H9 (cell line): ENCODE data around the gene EPB41L2. TPM values are rescaled to one million over a fixed set of nuclear protein-coding genes. Genes with fewer than 3 reads are reported as not detected.

ENCODE experiments used
- DNase-seq: peaks from one replicate; pipeline ENCODE4 v3.0.0-alpha.2; 2017
- H2AFZ ChIP-seq: one replicate; pipeline ENCODE4 v1.6.1; 2013; ENCODE audit warnings: mild to moderate bottlenecking, low read length, control low read depth, moderate library complexity
- H2AK5ac ChIP-seq: 2 replicates; pipeline ENCODE4 v1.6.1; 2013; ENCODE audit warnings: low read length, control low read depth, mixed read lengths; ENCODE audit not compliant: insufficient read length
- H2BK120ac ChIP-seq: one replicate; pipeline ENCODE4 v1.6.1; 2013; ENCODE audit warnings: low read depth, mild to moderate bottlenecking, low read length, control low read depth, inconsistent platforms; ENCODE audit not compliant: poor library complexity, severe bottlenecking
- H2BK12ac ChIP-seq: 2 replicates; pipeline ENCODE4 v1.6.1; 2013; ENCODE audit warnings: low read length, control low read depth, mixed read lengths, low read depth; ENCODE audit not compliant: insufficient read length
- H2BK15ac ChIP-seq: 2 replicates; pipeline ENCODE4 v1.6.1; 2013; ENCODE audit warnings: low read depth, low read length, control low read depth
- H2BK20ac ChIP-seq: one replicate; pipeline ENCODE4 v1.6.1; 2013; ENCODE audit warnings: low read depth, mild to moderate bottlenecking, low read length, control low read depth, inconsistent platforms; ENCODE audit not compliant: poor library complexity, severe bottlenecking
- H2BK5ac ChIP-seq: 2 replicates; pipeline ENCODE4 v1.6.1; 2013; ENCODE audit warnings: low read length, control low read depth, mixed read lengths; ENCODE audit not compliant: insufficient read length
- H3K14ac ChIP-seq: 2 replicates; pipeline ENCODE4 v1.6.1; 2013; ENCODE audit warnings: low read length, control low read depth; ENCODE audit not compliant: insufficient read depth
- H3K18ac ChIP-seq: 2 replicates; pipeline ENCODE4 v1.6.1; 2013; ENCODE audit warnings: low read depth, mild to moderate bottlenecking, mixed read lengths, low read length, control low read depth; ENCODE audit not compliant: insufficient read length
- H3K23ac ChIP-seq: 2 replicates; pipeline ENCODE4 v1.6.1; 2013; ENCODE audit warnings: low read length, control low read depth, mixed read lengths, low read depth; ENCODE audit not compliant: insufficient read length
- H3K23me2 ChIP-seq: 2 replicates; pipeline ENCODE4 v1.6.1; 2013; ENCODE audit warnings: low read depth, mild to moderate bottlenecking, mixed read lengths, low read length, control low read depth; ENCODE audit not compliant: insufficient read length, poor library complexity, severe bottlenecking
- H3K27ac ChIP-seq: 2 replicates; pipeline ENCODE4 v1.5.1; 2013; ENCODE audit warnings: low read length, control low read depth, mixed read lengths, low read depth; ENCODE audit not compliant: insufficient read length
- H3K27me3 ChIP-seq: 2 replicates; pipeline ENCODE4 v1.6.1; 2013; ENCODE audit warnings: low read length, control low read depth, inconsistent platforms; ENCODE audit not compliant: insufficient read depth
- H3K4ac ChIP-seq: 2 replicates; pipeline ENCODE4 v1.6.1; 2013; ENCODE audit warnings: low read depth, mild to moderate bottlenecking, control low read depth, inconsistent platforms, low read length, moderate library complexity
- H3K4me1 ChIP-seq: 2 replicates; pipeline ENCODE4 v1.6.1; 2013; ENCODE audit warnings: low read length, control low read depth, inconsistent platforms; ENCODE audit not compliant: insufficient read depth
- H3K4me2 ChIP-seq: 2 replicates; pipeline ENCODE4 v1.6.1; 2013; ENCODE audit warnings: low read length, control low read depth, mixed read lengths; ENCODE audit not compliant: insufficient read length, insufficient read depth
- H3K56ac ChIP-seq: 2 replicates; pipeline ENCODE4 v1.6.1; 2013; ENCODE audit warnings: low read depth, mild to moderate bottlenecking, mixed read lengths, low read length, control low read depth; ENCODE audit not compliant: insufficient read length
- H3K79me1 ChIP-seq: 2 replicates; pipeline ENCODE4 v1.6.1; 2013; ENCODE audit warnings: low read depth, mild to moderate bottlenecking, moderate library complexity, low read length, control low read depth, inconsistent platforms; ENCODE audit not compliant: insufficient read depth, poor library complexity, severe bottlenecking
- H3K79me2 ChIP-seq: 2 replicates; pipeline ENCODE4 v1.6.1; 2013; ENCODE audit warnings: low read length, control low read depth, inconsistent platforms; ENCODE audit not compliant: insufficient read depth
- H3K9ac ChIP-seq: 2 replicates; pipeline ENCODE4 v1.6.1; 2013; ENCODE audit warnings: low read length, control low read depth, mixed read lengths; ENCODE audit not compliant: insufficient read length; ENCODE audit errors: extremely low read depth
- H3K9me3 ChIP-seq: one replicate; pipeline ENCODE4 v1.6.1; 2013; ENCODE audit warnings: low read depth, low read length, inconsistent platforms; ENCODE audit not compliant: control insufficient read depth
- H3T11ph ChIP-seq: one replicate; pipeline ENCODE4 v1.6.1; 2013; ENCODE audit warnings: mild to moderate bottlenecking, low read length, control low read depth, inconsistent platforms
- H4K20me1 ChIP-seq: one replicate; pipeline ENCODE4 v1.6.1; 2013; ENCODE audit not compliant: control insufficient read depth, insufficient read length, insufficient read depth
- H4K5ac ChIP-seq: 2 replicates; pipeline ENCODE4 v1.6.1; 2013; ENCODE audit warnings: low read depth, mild to moderate bottlenecking, mixed read lengths, low read length, control low read depth; ENCODE audit not compliant: insufficient read length
- H4K8ac ChIP-seq: replicated peaks from 2 replicates; pipeline ENCODE4 v1.6.1; 2013; ENCODE audit warnings: low read length, control low read depth, mixed read lengths, low read depth; ENCODE audit not compliant: insufficient read length
- H4K91ac ChIP-seq: 2 replicates; pipeline ENCODE4 v1.6.1; 2013; ENCODE audit warnings: low read depth, mild to moderate bottlenecking, moderate library complexity, mixed read lengths, low read length, control low read depth; ENCODE audit not compliant: insufficient read length
- H3K27ac Mint-ChIP-seq, 3 experiments: 2 replicates in 2 of 3; 3 replicates in 1 of 3; pipeline ENCODE4 v1.8.0; 2020 to 2021; ENCODE audit warnings: mixed read lengths in 3 of 3, mild to moderate bottlenecking in 1 of 3, moderate library complexity in 1 of 3
- H3K27me3 Mint-ChIP-seq: 2 replicates; pipeline ENCODE4 v1.8.0; 2021; ENCODE audit warnings: low read depth, mild to moderate bottlenecking, moderate library complexity, mixed read lengths
- H3K36me3 Mint-ChIP-seq, 3 experiments: 2 replicates in 2 of 3; 3 replicates in 1 of 3; pipeline ENCODE4 v1.8.0; 2020 to 2021; ENCODE audit warnings: low read depth in 3 of 3, mixed read lengths in 3 of 3; ENCODE audit not compliant: insufficient read depth in 1 of 3
- H3K4me1 Mint-ChIP-seq, 2 experiments: 2 replicates each; pipeline ENCODE4 v1.8.0; 2020; ENCODE audit warnings: mixed read lengths in 2 of 2
- H3K4me3 Mint-ChIP-seq, 2 experiments: 2 replicates in 1 of 2; 3 replicates in 1 of 2; pipeline ENCODE4 v1.8.0; 2020 to 2021; ENCODE audit warnings: mild to moderate bottlenecking in 2 of 2, mixed read lengths in 2 of 2, moderate library complexity in 1 of 2
- H3K9me3 Mint-ChIP-seq, 2 experiments: 2 replicates in 1 of 2; 3 replicates in 1 of 2; pipeline ENCODE4 v1.8.0; 2020; ENCODE audit warnings: mild to moderate bottlenecking in 2 of 2, mixed read lengths in 2 of 2, moderate library complexity in 1 of 2
- WGBS: extraction: QIAGEN DNeasy Blood & Tissue Kit; methylation state at CpG from one replicate; pipeline ENCODE4 v1.1.7; 2013; ENCODE audit warnings: missing lambda C conversion rate, low lambda C conversion rate, mixed read lengths; ENCODE audit not compliant: insufficient read length; ENCODE audit errors: extremely low coverage; 5-methylcytosine and 5-hydroxymethylcytosine counted together
- total RNA-seq: library from RNA; stranded (reverse); gene quantifications from 2 replicates; pipeline ENCODE4 v1.2.1, GENCODE V29; 2021
- TF ChIP-seq, protein P1 (sequence below): fragments of 200-600 bp; sonication (generic); conservative IDR thresholded peaks from 3 replicates; pipeline ENCODE4 v1.8.0; 2021; ENCODE audit warnings: antibody characterized with exemption, mild to moderate bottlenecking

EPB41L2 gene
- total RNA-seq, 1 experiment from 2014 or later = 90.2 TPM

DNA sequence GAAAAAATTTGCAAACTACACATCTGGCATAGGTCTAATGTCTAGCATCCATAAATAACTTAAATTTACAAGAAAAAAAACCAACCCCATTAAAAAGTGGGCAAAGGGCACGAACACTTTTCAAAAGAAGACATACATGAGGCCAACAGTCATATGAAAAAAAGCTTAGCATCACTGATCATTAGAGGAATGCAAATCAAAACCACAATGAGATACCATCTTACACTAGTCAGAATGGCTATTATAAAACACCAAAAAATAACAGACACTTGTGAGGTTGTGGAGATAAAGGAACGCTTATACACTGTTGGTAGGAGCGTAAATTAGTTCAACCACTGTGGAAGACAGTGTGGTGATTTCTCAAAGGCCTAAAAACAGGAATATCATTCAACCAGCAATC is 33.7 kb upstream of the EPB41L2 start:
- H2BK15ac ChIP-seq = no peak overlapping the region
- no peak overlapping the region for H2BK12ac ChIP-seq
- no peaks in the 10 kb centered on the region for H3K79me2 ChIP-seq
- no peaks in the 10 kb centered on the region for H4K20me1 ChIP-seq
- no peak overlapping the region for H3K4ac ChIP-seq
- H2AFZ ChIP-seq = no peak overlapping the region
- no peak overlapping the region for H4K8ac ChIP-seq
- no peak overlapping the region for H3K18ac ChIP-seq
- no peak overlapping the region for H2BK120ac ChIP-seq
- H3K14ac ChIP-seq = no peak overlapping the region
- WGBS = no CpG with 5 or more reads among the region's 3 CpGs
- Mint-ChIP-seq H3K9me3 (peaks cover 12 to 13% of the 10 kb centered on the region in 2 experiments; a peak in 4 of 5 replicates), H3K27me3 (peaks cover 1% of the 10 kb centered on the region; the same call in 1 of the 2 replicates), H3K4me3 (no peak overlapping the region), H3K4me1 (no peaks in the 10 kb centered on the region), H3K36me3 (peaks cover 0 to 6% (median 0%) of the 10 kb centered on the region in 3 experiments; a peak in 2 of 7 replicates), H3K27ac (no peak overlapping the region)
- no peaks in the 10 kb centered on the region for H3K27me3 ChIP-seq
- H3K4me2 ChIP-seq = no peak overlapping the region
- H3K79me1 ChIP-seq = no peaks in the 10 kb centered on the region
- no peaks in the 10 kb centered on the region for H3K23me2 ChIP-seq
- H3K9me3 ChIP-seq = no peaks in the 10 kb centered on the region
- H3K23ac ChIP-seq = no peak overlapping the region
- no peak overlapping the region for H3T11ph ChIP-seq
- no peak overlapping the region for H4K5ac ChIP-seq
- H2BK20ac ChIP-seq = no peak overlapping the region
- H3K4me1 ChIP-seq = no peaks in the 10 kb centered on the region
- no peak overlapping the region for H2BK5ac ChIP-seq
- H3K9ac ChIP-seq = no peak overlapping the region
- H4K91ac ChIP-seq = no peak overlapping the region
- TF ChIP-seq, protein P1, sequence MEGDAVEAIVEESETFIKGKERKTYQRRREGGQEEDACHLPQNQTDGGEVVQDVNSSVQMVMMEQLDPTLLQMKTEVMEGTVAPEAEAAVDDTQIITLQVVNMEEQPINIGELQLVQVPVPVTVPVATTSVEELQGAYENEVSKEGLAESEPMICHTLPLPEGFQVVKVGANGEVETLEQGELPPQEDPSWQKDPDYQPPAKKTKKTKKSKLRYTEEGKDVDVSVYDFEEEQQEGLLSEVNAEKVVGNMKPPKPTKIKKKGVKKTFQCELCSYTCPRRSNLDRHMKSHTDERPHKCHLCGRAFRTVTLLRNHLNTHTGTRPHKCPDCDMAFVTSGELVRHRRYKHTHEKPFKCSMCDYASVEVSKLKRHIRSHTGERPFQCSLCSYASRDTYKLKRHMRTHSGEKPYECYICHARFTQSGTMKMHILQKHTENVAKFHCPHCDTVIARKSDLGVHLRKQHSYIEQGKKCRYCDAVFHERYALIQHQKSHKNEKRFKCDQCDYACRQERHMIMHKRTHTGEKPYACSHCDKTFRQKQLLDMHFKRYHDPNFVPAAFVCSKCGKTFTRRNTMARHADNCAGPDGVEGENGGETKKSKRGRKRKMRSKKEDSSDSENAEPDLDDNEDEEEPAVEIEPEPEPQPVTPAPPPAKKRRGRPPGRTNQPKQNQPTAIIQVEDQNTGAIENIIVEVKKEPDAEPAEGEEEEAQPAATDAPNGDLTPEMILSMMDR = no peak
- no peak overlapping the region for H3K27ac ChIP-seq
- no peak for DNase-seq
- no peak overlapping the region for H3K56ac ChIP-seq
- no peak overlapping the region for H2AK5ac ChIP-seq
